ENCODE results near the gene HIVEP2.

DNA sequence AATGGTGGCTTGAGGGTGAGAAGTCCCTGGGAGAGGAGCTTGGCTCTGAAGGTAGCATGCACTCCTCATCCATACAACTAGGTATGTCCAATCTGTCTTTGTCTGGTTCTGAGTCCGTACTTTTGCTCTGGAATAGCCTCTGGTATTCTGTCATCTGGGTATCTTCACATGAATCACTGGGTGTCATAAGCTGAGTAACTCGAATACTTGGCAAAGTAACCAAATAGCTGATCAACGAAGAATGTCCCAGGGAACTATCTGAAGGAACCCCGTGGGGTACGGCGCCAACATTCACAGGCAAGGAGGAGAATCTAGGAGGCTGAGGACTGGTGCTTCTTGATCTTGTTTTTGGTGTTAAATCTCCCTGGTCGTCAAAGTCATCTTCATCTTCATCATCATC lies 184.8 kb downstream of the HIVEP2 start:
- TF ChIP-seq, protein P1, sequence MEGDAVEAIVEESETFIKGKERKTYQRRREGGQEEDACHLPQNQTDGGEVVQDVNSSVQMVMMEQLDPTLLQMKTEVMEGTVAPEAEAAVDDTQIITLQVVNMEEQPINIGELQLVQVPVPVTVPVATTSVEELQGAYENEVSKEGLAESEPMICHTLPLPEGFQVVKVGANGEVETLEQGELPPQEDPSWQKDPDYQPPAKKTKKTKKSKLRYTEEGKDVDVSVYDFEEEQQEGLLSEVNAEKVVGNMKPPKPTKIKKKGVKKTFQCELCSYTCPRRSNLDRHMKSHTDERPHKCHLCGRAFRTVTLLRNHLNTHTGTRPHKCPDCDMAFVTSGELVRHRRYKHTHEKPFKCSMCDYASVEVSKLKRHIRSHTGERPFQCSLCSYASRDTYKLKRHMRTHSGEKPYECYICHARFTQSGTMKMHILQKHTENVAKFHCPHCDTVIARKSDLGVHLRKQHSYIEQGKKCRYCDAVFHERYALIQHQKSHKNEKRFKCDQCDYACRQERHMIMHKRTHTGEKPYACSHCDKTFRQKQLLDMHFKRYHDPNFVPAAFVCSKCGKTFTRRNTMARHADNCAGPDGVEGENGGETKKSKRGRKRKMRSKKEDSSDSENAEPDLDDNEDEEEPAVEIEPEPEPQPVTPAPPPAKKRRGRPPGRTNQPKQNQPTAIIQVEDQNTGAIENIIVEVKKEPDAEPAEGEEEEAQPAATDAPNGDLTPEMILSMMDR (IDR thresholded peaks at IDR 0.05), result no peak
- TF ChIP-seq POLR2AphosphoS5 (IDR thresholded peaks at IDR 0.05; ENCODE audit: low read depth, low read length) (no peak), SIN3A (IDR thresholded peaks at IDR 0.05; ENCODE audit: borderline replicate concordance, insufficient read depth, low read depth, low read length) (no peak), TCF7L2 (IDR thresholded peaks at IDR 0.05; ENCODE audit: low read depth, low read length) (no peak)
- TF ChIP-seq, protein P2, sequence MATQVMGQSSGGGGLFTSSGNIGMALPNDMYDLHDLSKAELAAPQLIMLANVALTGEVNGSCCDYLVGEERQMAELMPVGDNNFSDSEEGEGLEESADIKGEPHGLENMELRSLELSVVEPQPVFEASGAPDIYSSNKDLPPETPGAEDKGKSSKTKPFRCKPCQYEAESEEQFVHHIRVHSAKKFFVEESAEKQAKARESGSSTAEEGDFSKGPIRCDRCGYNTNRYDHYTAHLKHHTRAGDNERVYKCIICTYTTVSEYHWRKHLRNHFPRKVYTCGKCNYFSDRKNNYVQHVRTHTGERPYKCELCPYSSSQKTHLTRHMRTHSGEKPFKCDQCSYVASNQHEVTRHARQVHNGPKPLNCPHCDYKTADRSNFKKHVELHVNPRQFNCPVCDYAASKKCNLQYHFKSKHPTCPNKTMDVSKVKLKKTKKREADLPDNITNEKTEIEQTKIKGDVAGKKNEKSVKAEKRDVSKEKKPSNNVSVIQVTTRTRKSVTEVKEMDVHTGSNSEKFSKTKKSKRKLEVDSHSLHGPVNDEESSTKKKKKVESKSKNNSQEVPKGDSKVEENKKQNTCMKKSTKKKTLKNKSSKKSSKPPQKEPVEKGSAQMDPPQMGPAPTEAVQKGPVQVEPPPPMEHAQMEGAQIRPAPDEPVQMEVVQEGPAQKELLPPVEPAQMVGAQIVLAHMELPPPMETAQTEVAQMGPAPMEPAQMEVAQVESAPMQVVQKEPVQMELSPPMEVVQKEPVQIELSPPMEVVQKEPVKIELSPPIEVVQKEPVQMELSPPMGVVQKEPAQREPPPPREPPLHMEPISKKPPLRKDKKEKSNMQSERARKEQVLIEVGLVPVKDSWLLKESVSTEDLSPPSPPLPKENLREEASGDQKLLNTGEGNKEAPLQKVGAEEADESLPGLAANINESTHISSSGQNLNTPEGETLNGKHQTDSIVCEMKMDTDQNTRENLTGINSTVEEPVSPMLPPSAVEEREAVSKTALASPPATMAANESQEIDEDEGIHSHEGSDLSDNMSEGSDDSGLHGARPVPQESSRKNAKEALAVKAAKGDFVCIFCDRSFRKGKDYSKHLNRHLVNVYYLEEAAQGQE (IDR thresholded peaks at IDR 0.05; ENCODE audit: insufficient read depth in 1 of 2, low read depth in 2 of 2, low read length in 1 of 2), result no peak

All from Panc1 (cell line).